NCI-H748 treated with DMSO at 0.1 percent for 48 hours (cell line): ENCODE data around the gene HPN.
"Not testable (repeated sequence)": the region's sequence is repeated elsewhere in the genome, so short reads cannot be mapped to it uniquely, and the experiment has no call there.

ENCODE experiments used
- DNase-seq: peaks from one replicate; lab custom pipeline; 2025; lab: John Stamatoyannopoulos, UW

HPN gene

DNA sequence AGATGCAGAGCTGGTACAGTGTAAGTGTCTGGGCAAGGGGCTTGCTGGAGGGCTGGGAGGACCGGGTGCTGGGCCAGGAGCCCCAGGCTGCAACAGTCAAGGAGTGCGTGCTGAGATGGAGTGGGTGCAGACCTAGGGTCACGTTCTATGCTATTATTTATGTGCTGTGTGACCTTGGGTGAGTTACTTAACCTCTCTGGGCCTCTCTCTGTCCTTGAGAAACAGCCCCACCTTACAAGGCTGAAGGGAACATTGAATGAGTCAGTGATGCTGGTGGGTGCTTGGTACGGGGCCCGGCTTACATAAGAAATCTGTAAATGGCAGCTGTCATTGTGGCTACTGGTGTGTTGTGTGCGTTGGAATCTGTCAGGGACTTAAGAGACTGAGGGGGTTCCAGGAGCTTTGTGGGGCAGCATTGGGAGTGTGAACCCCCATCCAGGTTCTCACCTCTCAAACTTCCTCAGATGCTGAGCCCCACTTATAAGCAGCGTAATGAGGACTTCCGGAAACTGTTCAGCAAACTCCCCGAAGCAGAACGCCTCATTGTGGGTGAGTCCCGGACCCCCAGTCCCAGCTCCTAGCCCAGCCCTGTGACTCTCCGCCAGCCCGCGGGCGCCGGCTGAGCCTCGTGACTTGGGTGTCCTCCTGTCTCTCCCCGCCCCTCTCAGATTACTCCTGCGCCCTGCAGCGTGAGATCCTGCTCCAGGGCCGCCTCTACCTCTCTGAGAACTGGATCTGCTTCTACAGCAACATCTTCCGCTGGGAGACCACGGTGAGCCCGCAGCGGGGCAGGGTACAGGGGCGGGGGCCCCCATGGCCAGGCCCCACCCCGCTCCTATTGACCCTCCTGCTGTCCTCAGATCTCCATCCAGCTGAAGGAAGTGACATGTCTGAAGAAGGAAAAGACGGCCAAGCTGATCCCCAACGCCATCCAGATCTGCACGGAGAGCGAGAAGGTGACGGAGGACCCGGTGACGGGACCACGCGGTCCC lies 31.8 kb upstream of the HPN start:
- no peak for DNase-seq

DNA sequence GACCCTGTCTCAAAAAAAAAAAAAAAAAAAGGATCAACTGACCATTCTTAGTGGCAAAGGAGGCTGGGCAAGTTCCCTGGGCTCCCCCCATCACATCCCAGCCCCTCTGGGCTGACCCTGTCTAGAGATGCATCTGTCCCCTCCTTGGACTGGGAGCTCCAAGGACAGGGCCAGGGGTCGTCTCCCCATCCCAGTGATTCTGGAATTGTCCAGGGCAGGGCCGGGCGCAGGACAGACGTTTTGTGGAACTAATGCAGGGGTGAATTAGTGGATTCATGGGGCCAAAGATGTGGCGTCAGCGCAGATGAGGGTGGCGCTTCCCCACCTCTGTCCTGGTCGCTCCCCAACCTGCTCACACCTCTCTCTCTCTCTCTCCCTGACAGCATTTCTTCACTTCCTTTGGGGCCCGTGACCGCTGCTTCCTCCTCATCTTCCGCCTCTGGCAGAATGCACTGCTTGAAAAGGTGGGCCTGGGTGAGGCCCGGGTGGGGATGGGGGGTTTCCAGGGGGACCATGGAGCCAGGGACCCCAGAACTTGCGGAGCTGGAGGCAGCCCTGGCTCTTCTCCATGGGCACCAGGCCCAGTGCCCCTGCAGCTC lies 30.3 kb upstream of the HPN start:
- DNase-seq: no peak

GRCh38 chr19:35011737-35012682 lies 29.5 kb upstream of the HPN start:
- no peak for DNase-seq

DNA sequence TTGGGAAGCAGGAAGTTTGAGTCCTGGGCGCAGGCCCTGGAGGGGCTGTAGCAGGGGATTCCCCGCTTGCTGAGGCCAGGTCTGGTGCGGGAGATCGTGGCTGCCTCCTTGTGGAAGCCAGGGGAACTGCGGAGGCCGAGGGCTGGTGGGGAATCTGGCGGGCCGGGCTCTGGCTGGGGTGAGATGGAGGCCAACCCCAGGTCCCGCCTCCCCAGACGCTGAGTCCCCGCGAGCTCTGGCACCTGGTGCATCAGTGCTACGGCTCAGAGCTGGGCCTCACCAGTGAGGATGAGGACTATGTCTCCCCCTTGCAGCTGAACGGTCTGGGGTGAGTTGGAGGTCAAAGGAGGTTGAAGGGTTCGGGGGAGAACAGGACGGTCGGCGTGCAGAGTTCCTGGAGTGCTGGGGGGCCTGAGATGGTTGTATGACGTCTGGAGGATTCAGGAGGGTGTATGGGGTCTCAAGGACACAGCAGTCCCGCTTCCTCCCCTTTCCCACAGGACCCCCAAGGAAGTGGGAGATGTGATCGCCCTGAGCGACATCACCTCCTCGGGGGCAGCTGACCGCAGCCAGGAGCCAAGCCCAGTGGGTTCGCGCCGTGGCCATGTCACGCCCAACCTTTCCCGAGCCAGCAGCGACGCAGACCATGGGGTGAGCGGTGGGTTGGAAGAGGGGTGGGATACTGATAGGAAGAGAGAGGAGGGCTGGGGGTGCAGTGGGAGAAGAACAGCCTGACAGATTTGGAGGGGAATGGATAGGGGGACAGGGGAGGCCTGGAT lies 28.3 kb upstream of the HPN start:
- DNase-seq: no peak

DNA sequence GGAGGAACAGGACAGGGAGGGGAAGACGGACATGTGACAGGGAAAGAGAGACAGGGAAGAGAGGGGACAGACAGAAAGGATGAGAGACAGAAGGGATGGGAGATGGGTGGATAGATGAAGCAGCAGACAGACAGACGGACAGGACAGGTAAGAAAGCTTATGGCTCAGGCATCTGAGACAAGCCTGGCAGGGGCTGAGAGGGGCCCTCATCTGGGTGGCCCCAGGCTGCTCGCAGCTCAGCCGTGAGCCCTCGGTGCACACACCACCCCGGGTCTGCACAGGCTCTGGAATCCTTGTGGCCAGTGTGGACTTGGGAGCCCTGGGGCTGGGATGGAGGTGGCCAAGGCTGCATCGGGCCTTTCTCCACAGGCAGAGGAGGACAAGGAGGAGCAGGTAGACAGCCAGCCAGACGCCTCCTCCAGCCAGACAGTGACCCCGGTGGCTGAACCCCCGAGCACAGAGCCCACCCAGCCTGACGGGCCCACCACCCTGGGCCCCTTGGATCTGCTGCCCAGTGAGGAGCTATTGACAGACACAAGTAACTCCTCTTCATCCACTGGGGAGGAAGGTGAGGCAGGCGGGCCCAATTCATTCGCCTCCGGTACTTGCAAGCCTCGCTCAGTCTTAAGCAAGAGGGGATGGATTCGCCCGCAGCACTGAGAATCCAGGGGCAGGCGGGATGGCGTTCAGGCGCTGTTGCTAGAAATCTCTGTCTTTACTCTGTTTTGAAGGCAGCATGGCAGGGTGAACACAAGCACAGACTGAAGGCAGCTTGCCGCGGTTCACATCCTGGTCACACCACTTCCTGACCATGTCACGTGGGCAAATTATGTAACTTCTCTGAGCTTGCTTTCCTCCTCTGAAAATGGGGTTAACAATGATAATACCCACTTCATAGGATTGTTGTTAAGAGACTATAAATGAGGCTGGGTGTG lies 27.4 kb upstream of the HPN start:
- no peak for DNase-seq

GRCh38 chr19:35014774-35015173 lies 26.7 kb upstream of the HPN start:
- not testable (repeated sequence) for DNase-seq

DNA sequence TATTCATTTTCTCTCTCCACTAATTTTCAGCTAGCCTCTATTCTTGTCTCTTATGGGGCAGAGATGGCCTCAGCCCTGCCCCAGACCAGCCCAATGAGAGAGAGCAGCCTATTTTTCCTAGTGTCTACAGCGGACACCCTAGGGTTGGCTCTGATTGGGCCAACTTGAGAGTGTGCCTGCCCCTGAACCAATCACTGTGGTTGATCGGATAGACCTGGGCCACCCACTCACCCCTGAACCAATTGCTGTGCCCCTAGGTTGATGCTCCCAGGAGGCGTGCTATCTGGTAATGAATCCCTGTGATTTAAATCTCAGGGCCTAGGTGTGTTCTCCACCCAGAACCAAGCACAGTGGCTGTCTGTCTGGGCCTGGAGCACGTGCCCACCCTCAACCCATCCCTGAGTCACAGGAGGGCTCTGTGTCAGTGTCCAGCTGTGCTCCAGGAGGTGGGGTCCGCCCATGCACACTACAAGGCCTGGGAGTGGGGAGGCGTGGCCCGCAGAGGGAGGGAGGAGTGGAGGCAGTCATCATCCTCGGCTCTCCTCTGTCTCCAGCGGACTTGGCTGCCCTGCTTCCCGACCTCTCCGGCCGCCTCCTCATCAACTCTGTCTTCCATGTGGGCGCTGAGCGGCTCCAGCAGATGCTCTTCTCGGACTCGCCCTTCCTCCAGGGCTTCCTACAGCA lies 26.1 kb upstream of the HPN start:
- no peak for DNase-seq

- DNase-seq: no peak
Observed at GRCh38 chr19:35015954-35016351, 25.6 kb upstream of the HPN start.

DNA sequence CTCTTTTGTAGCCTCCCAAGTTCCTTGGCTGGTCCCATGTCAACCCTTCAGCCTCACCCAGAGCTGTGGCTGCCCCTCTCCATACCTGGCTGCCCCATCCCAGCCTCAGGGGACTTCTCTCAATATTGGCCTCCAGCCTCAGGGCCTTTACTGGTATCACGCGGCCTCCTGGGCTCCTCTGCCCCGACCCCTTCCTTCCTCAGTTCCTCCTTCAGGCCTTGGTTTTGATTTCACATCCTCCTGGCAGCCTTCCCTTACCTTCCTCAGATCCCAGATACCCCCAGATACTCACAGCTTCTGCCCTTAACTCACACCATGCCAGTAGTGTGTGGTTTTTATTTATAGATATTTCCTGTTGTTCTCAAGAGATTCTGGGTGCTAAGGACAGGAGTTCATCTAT lies 24.0 kb upstream of the HPN start:
- DNase-seq: no peak

- DNase-seq: no peak
Observed at GRCh38 chr19:35018379-35018778, 23.1 kb upstream of the HPN start.

- no peak for DNase-seq
Observed at GRCh38 chr19:35019144-35019543, 22.4 kb upstream of the HPN start.

GRCh38 chr19:35021016-35021415 lies 20.5 kb upstream of the HPN start:
- DNase-seq: no peak

GRCh38 chr19:35021596-35021995 lies 19.9 kb upstream of the HPN start:
- no peak for DNase-seq

GRCh38 chr19:35022460-35022859 lies 19.1 kb upstream of the HPN start:
- DNase-seq: no peak

GRCh38 chr19:35023428-35023827 lies 18.1 kb upstream of the HPN start:
- DNase-seq: no peak

GRCh38 chr19:35024095-35024494 lies 17.4 kb upstream of the HPN start:
- DNase-seq: no peak

DNA sequence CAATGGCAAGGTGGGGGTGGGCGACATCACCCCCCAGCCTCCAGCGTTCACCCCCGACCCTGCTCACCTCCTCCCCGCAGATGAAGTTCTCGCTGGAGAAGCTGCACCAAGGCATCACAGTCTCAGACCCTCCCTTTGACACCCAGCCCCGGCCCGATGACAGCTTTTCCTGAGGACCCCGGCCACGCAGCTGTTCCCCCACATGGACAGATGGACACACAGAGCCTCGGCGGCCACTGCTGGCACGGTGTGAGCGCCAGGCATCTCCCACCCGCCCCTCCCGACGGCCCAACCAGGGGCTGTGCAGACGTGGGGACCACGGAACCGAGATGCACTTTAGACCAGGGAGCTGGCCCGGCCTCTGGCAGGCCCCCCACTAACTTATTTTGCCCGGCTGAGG lies 15.6 kb upstream of the HPN start:
- no peak for DNase-seq

GRCh38 chr19:35026418-35026817 lies 15.1 kb upstream of the HPN start:
- no peak for DNase-seq

DNA sequence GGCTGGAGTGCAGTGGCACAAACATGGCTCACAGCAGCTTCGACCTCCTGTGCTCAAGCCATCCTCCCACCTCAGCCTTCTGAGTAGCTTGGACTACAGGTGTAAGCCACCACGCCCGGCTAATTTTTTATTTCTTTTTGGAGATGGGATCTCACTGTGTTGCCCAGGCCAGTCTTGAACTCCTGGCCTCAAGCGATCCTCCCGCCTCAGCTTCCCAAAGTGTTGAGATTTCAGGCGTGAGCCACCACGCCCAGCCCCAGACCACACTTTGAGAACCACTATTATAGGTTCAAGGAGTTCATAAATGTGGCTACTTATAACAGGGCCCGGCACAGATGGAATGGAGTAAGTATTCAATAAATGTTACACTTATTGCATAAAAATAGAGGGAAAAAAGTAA lies 14.5 kb upstream of the HPN start:
- DNase-seq: no peak
